Epithelial cell of esophagus (primary cell): ENCODE measurements around the gene GPR146.

ENCODE experiments used
- DNase-seq: peaks from one replicate; pipeline ENCODE4 v3.0.0; 2010; ENCODE audit warnings: low read depth
- H3K4me3 ChIP-seq: 2 replicates; pipeline ENCODE4 v1.5.1; 2011; ENCODE audit warnings: mild to moderate bottlenecking, low read length, control low read depth
- CTCF ChIP-seq: IDR thresholded peaks from 2 replicates; pipeline ENCODE4 v1.5.1; 2011; ENCODE audit warnings: low read depth, mild to moderate bottlenecking, low read length, control low read depth, inconsistent platforms; ENCODE audit not compliant: insufficient read depth; ENCODE audit errors: missing control alignments

The GPR146 gene

GRCh38 chr7:1099637-1100036 lies 55.3 kb downstream of the GPR146 start:
- H3K4me3 ChIP-seq, result no peak overlapping the region
- DNase-seq, result no peak
- TF ChIP-seq CTCF, result no peak

- H3K4me3 ChIP-seq, result no peak overlapping the region
- DNase-seq, result no peak
- no peak for TF ChIP-seq CTCF
Measured at GRCh38 chr7:1100386-1100785, 56.0 kb downstream of the GPR146 start.

- TF ChIP-seq CTCF, result no peak
- no peak overlapping the region for H3K4me3 ChIP-seq
- no peak for DNase-seq
Measured at GRCh38 chr7:1100834-1101562, 56.7 kb downstream of the GPR146 start.

- no peak for TF ChIP-seq CTCF
- H3K4me3 ChIP-seq, result no peak overlapping the region
- no peak for DNase-seq
Measured at GRCh38 chr7:1101563-1102431, 57.5 kb downstream of the GPR146 start.

- no peak for TF ChIP-seq CTCF
- DNase-seq, result no peak
- H3K4me3 ChIP-seq, result no peak overlapping the region
Measured at GRCh38 chr7:1103009-1103788, 58.9 kb downstream of the GPR146 start.

- no peak overlapping the region for H3K4me3 ChIP-seq
- DNase-seq, result no peak
- TF ChIP-seq CTCF, result no peak
Measured at GRCh38 chr7:1103789-1104515, 59.6 kb downstream of the GPR146 start.
